Raji (cell line): ENCODE data around the gene ZFP62.
A peak's percentile ranks its signal among the peaks of the same experiment; 100 is the strongest.

Experiments
- POLR2A ChIP-seq: IDR thresholded peaks from 2 replicates; pipeline ENCODE4 v1.6.1; 2011; ENCODE audit warnings: low read depth, low read length, control low read depth; ENCODE audit not compliant: insufficient read depth

Gene ZFP62

GRCh38 chr5:180870276-180871068 lies 9.4 kb upstream of the ZFP62 start:
- TF ChIP-seq POLR2A: no peak

GRCh38 chr5:180869587-180869986 lies 8.5 kb upstream of the ZFP62 start:
- TF ChIP-seq POLR2A: no peak

GRCh38 chr5:180868960-180869359 lies 7.9 kb upstream of the ZFP62 start:
- TF ChIP-seq POLR2A: no peak

- no peak for TF ChIP-seq POLR2A
These were observed 5.9 kb upstream of the ZFP62 start for GRCh38 chr5:180866985-180867384.

GRCh38 chr5:180865981-180866695 lies 5.1 kb upstream of the ZFP62 start:
- no peak for TF ChIP-seq POLR2A

GRCh38 chr5:180862645-180863044 lies 1.6 kb upstream of the ZFP62 start:
- TF ChIP-seq POLR2A: no peak

GRCh38 chr5:180860273-180860886 lies 696 bp downstream of the ZFP62 start:
- TF ChIP-seq POLR2A: peak; percentile 72; the same call in 1 of the 2 replicates

GRCh38 chr5:180858586-180858985 lies 2.5 kb downstream of the ZFP62 start:
- no peak for TF ChIP-seq POLR2A

GRCh38 chr5:180853848-180854176 lies 7.3 kb downstream of the ZFP62 start:
- no peak for TF ChIP-seq POLR2A

- TF ChIP-seq POLR2A: no peak
These were observed 7.8 kb downstream of the ZFP62 start for GRCh38 chr5:180853121-180853847.

GRCh38 chr5:180852495-180852894 lies 8.6 kb downstream of the ZFP62 start:
- TF ChIP-seq POLR2A: no peak

GRCh38 chr5:180850434-180851078 lies 10.5 kb downstream of the ZFP62 start:
- TF ChIP-seq POLR2A: no peak

GRCh38 chr5:180849827-180850226 lies 11.2 kb downstream of the ZFP62 start:
- TF ChIP-seq POLR2A: no peak

- no peak for TF ChIP-seq POLR2A
These were observed 12.2 kb downstream of the ZFP62 start for GRCh38 chr5:180848878-180849277.

GRCh38 chr5:180848265-180848664 lies 12.8 kb downstream of the ZFP62 start:
- no peak for TF ChIP-seq POLR2A

- no peak for TF ChIP-seq POLR2A
These were observed 14.1 kb downstream of the ZFP62 start for GRCh38 chr5:180847026-180847425.

GRCh38 chr5:180844858-180845257 lies 16.2 kb downstream of the ZFP62 start:
- TF ChIP-seq POLR2A: no peak
